CD4-positive, alpha-beta T cell (primary cell): ENCODE data around the gene DGKI. TPM values are rescaled to one million over a fixed set of nuclear protein-coding genes. Genes with fewer than 3 reads are reported as not detected.

Source experiments
- ATAC-seq: fragments of 200-7000 bp; cut with Tn5 transposase; one replicate; pipeline ENCODE4 v1.10.0; 2022; ENCODE audit warnings: mild to moderate bottlenecking; ENCODE audit not compliant: poor library complexity
- CTCF ChIA-PET: fragments of 350-600 bp; sonication (Branson Sonifier 250); formaldehyde crosslinking; loops from one replicate; lab custom pipeline; 2021; ENCODE audit warnings: antibody characterized with exemption, inconsistent platforms; lab: Charles Lee
- POLR2A ChIA-PET: fragments of 350-600 bp; sonication (Branson Sonifier 250); formaldehyde crosslinking; loops from one replicate; lab custom pipeline; 2021; ENCODE audit warnings: antibody characterized with exemption, inconsistent platforms; lab: Charles Lee
- DNase-seq, 14 experiments: peaks; one replicate each; pipeline ENCODE4 v3.0.0-alpha.2; 2013 to 2020; ENCODE audit warnings: mixed read lengths in 2 of 14
- H3K27ac ChIP-seq, 2 donors: one replicate each; pipeline versions ENCODE4 v1.5.1 to v1.7.0; 2013; ENCODE audit warnings: low read length in 2 of 2, low read depth in 1 of 2, mild to moderate bottlenecking in 1 of 2
- H3K27me3 ChIP-seq, 2 experiments: 1 replicate in 1 of 2; 2 replicates in 1 of 2; pipeline versions ENCODE4 v1.6.1 to v1.7.0; 2013; ENCODE audit warnings: low read length in 2 of 2, control low read depth in 1 of 2, mild to moderate bottlenecking in 1 of 2, moderate library complexity in 1 of 2; ENCODE audit not compliant: insufficient read depth in 2 of 2, control insufficient read depth in 1 of 2
- H3K36me3 ChIP-seq: one replicate; pipeline ENCODE4 v1.6.1; 2013; ENCODE audit warnings: low read length, control low read depth; ENCODE audit not compliant: insufficient read depth
- H3K4me1 ChIP-seq: one replicate; pipeline ENCODE4 v1.6.1; 2013; ENCODE audit warnings: low read length, control low read depth; ENCODE audit not compliant: insufficient read depth
- H3K4me3 ChIP-seq: one replicate; pipeline ENCODE4 v1.5.1; 2013; ENCODE audit warnings: mild to moderate bottlenecking, low read length, moderate library complexity
- H3K9me3 ChIP-seq, 2 experiments: 1 replicate in 1 of 2; 2 replicates in 1 of 2; pipeline versions ENCODE4 v1.6.1 to v1.7.0; 2013; ENCODE audit warnings: low read length in 2 of 2, mild to moderate bottlenecking in 2 of 2, control low read depth in 1 of 2, moderate library complexity in 1 of 2; ENCODE audit not compliant: control insufficient read depth in 1 of 2, insufficient read depth in 1 of 2
- H3K27ac Mint-ChIP-seq: one replicate; pipeline ENCODE4 v1.8.0; 2020; ENCODE audit warnings: mixed read lengths
- H3K27me3 Mint-ChIP-seq: one replicate; pipeline ENCODE4 v1.8.0; 2021; ENCODE audit warnings: mixed read lengths
- H3K36me3 Mint-ChIP-seq: one replicate; pipeline ENCODE4 v1.8.0; 2021; ENCODE audit warnings: low read depth, mixed read lengths
- H3K4me1 Mint-ChIP-seq: one replicate; pipeline ENCODE4 v1.8.0; 2021; ENCODE audit warnings: low read depth, mixed read lengths
- H3K4me3 Mint-ChIP-seq: one replicate; pipeline ENCODE4 v1.8.0; 2020; ENCODE audit warnings: mild to moderate bottlenecking, mixed read lengths
- H3K9me3 Mint-ChIP-seq: one replicate; pipeline ENCODE4 v1.8.0; 2020; ENCODE audit warnings: mixed read lengths
- intact Hi-C, 2 experiments: fragments of 100-400 bp; cut with DNase I in 1 of 2; cut with micrococcal nuclease in 1 of 2; formaldehyde crosslinking; loops; one replicate each; pipeline versions ENCODE4 v1.15.1 to v1.9.0; 2023 to 2025; cut with DNase I, micrococcal nuclease
- total RNA-seq, 174 experiments: library from RNA in 2 of 174; stranded (reverse) in 2 of 174; gene quantifications; one replicate each; pipeline ENCODE4 v1.2.3 and lab custom pipeline; 2021 to 2026
- TF ChIP-seq, protein P1 (sequence below): fragments of 200-600 bp; IDR thresholded peaks from one replicate; pipeline ENCODE4 v1.8.0; 2022; ENCODE audit warnings: antibody characterized with exemption, mild to moderate bottlenecking

DGKI gene
- total RNA-seq, 2 experiments from 2014 or later: not detected

DNA sequence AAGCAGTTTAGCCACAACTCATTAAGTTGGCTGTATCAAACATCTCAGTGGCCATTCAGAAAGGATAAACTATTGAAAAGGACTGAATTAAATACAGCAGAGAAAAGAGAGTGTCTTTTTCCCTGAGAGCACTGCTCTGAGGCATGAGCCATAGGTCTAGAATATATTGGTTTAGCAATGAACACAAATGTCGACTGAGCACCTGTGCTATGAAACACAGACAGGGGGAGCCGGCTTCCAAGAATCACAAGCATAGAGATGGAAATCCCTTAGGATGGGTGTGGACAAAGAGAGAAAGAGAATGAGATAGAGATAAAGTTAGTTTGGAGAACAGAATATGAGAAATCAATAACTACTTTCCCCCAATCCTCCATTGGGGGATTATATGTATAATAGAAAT lies 54.8 kb downstream of the DGKI start:
- TF ChIP-seq, protein P1, sequence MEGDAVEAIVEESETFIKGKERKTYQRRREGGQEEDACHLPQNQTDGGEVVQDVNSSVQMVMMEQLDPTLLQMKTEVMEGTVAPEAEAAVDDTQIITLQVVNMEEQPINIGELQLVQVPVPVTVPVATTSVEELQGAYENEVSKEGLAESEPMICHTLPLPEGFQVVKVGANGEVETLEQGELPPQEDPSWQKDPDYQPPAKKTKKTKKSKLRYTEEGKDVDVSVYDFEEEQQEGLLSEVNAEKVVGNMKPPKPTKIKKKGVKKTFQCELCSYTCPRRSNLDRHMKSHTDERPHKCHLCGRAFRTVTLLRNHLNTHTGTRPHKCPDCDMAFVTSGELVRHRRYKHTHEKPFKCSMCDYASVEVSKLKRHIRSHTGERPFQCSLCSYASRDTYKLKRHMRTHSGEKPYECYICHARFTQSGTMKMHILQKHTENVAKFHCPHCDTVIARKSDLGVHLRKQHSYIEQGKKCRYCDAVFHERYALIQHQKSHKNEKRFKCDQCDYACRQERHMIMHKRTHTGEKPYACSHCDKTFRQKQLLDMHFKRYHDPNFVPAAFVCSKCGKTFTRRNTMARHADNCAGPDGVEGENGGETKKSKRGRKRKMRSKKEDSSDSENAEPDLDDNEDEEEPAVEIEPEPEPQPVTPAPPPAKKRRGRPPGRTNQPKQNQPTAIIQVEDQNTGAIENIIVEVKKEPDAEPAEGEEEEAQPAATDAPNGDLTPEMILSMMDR: no peak
- H3K4me3 Mint-ChIP-seq: no peak overlapping the region
- peaks cover 2% of the 10 kb centered on the region for H3K9me3 Mint-ChIP-seq
- H3K27ac ChIP-seq: no peak overlapping the region
- H3K27ac Mint-ChIP-seq: no peak overlapping the region
- no peaks in the 10 kb centered on the region for H3K36me3 ChIP-seq
- no peaks in the 10 kb centered on the region for H3K36me3 Mint-ChIP-seq
- H3K27me3 ChIP-seq: peaks cover 0 to 3% of the 10 kb centered on the region in 2 experiments
- DNase-seq (no peak), ATAC-seq (no peak)
- no peaks in the 10 kb centered on the region for H3K9me3 ChIP-seq
- no peak overlapping the region for H3K4me3 ChIP-seq
- H3K4me1 Mint-ChIP-seq: no peaks in the 10 kb centered on the region
- peaks cover 31% of the 10 kb centered on the region for H3K27me3 Mint-ChIP-seq
- ChIA-PET CTCF (no interaction called here), POLR2A (no interaction called here)
- intact Hi-C loops: no loop called here
- H3K4me1 ChIP-seq: no peaks in the 10 kb centered on the region

DNA sequence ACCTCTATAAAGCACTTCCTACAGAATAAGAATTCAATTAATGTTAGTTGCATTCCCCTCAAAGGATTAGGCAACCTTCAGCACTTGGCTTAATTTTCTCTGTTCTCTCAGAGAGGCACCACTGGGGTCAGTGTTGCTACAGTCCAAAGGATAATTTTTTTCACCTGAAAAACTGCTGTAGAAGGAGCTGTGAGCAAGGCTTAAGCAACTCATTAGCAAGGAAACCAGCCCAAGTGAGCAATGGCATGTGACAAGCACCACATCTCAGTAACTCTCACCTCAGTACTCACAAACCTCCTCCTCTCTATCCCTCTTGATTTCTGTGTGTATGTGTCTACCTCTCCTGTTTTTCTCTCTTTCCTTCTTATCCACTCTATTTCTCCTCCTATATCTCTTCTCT lies 55.9 kb downstream of the DGKI start:
- ATAC-seq (no peak), DNase-seq (no peak)
- no peak overlapping the region for H3K27ac ChIP-seq
- H3K9me3 Mint-ChIP-seq: peaks cover 2% of the 10 kb centered on the region
- H3K4me3 ChIP-seq: no peak overlapping the region
- no peaks in the 10 kb centered on the region for H3K4me1 Mint-ChIP-seq
- ChIA-PET CTCF (no interaction called here), POLR2A (no interaction called here)
- TF ChIP-seq, protein P1: no peak
- no peaks in the 10 kb centered on the region for H3K36me3 Mint-ChIP-seq
- H3K36me3 ChIP-seq: no peaks in the 10 kb centered on the region
- no peak overlapping the region for H3K4me3 Mint-ChIP-seq
- intact Hi-C loops: no loop called here
- no peak overlapping the region for H3K27ac Mint-ChIP-seq
- no peaks in the 10 kb centered on the region for H3K9me3 ChIP-seq
- H3K27me3 Mint-ChIP-seq: peaks cover 40% of the 10 kb centered on the region
- H3K27me3 ChIP-seq: peaks cover 0 to 3% of the 10 kb centered on the region in 2 experiments
- no peaks in the 10 kb centered on the region for H3K4me1 ChIP-seq

DNA sequence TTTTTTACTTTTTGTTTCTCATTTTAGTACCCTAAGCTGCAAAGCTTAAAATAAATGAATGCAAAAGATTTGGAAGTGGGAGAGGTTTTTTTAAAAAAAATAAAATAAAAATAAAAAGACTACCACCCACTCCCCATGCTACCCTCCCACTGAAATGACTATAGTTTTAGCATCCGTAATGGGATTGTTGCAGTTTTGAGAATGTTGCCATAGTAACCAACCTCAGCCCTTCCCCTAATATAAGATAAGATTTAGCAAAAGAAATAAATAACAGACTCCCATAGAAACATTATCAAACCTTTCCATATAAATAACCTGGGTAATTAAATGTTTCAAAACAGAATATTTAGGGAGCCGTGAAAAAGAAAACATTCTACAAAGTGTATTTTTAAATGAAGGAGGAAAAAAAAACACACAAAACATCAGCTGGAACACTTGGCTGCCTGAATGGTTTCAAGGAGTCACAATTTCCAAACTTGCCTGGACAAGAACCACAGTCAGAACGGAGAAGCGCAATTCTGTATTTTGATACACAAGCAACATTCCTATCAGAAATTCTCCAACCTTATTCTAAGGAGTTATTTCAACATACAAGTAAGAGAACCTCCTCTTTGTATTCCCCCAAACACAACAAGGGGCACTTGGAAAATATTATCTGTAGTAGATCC lies 57.4 kb downstream of the DGKI start:
- H3K27ac ChIP-seq: no peak overlapping the region
- Mint-ChIP-seq H3K27ac (no peak overlapping the region), H3K9me3 (peaks cover 2% of the 10 kb centered on the region), H3K27me3 (peaks cover 47% of the 10 kb centered on the region), H3K36me3 (no peaks in the 10 kb centered on the region), H3K4me1 (no peaks in the 10 kb centered on the region), H3K4me3 (no peak overlapping the region)
- ChIA-PET CTCF (no interaction called here), POLR2A (no interaction called here)
- no peak overlapping the region for H3K4me3 ChIP-seq
- intact Hi-C loops: no loop called here
- H3K27me3 ChIP-seq: peaks cover 0 to 3% of the 10 kb centered on the region in 2 experiments
- TF ChIP-seq, protein P1: no peak
- ATAC-seq: no peak
- H3K4me1 ChIP-seq: no peaks in the 10 kb centered on the region
- no peak for DNase-seq
- no peaks in the 10 kb centered on the region for H3K9me3 ChIP-seq
- H3K36me3 ChIP-seq: no peaks in the 10 kb centered on the region
